GM18508 (cell line): ENCODE results near the gene SH3TC2.

Experiments used
- ATAC-seq: cut with Tn5 transposase; IDR thresholded peaks from one replicate; pipeline ENCODE4 v1.9.1; 2021; ENCODE audit warnings: moderate number of reproducible peaks; ENCODE audit not compliant: insufficient read depth, unreplicated experiment

The SH3TC2 gene

GRCh38 chr5:148956477-148957385 is 106.1 kb downstream of the SH3TC2 start:
- no peak for ATAC-seq
